Measurements from ENCODE around the gene LRRC75B. TPM values are rescaled to one million over a fixed set of nuclear protein-coding genes. Genes with fewer than 3 reads are reported as not detected.

LRRC75B gene
- total and polyA plus RNA-seq, 2 of the 13 experiments (the other 11 are each of a cell fraction or from before 2014, with no cell fraction given), result 11.8 to 34.8 TPM

DNA sequence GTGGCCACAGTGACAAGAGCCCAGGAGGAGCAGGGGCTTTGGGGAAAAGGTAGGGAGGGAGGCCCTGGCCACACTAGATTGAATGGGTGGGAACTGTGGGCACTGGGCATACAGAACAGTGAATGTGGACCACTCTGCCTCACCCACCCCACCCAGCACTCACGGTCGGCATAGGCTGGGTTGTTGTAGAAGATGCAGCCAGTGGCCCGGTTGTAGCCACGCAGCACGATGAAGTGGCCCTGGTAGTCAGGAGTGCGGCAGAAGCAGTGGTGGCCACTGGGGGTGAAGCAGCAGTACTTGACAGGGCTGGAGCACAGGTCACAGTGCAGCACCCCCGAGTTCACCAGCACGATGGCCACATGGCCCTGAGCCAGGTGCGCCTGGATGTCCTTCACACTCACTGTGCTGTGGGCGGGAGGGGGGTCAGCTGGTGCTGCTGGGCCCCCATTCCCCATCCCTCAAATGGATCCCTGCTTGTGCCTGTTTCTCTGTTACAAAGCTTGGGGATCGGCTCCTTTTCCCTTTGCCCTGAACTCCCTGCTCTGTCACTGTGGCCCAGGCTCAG lies 49.1 kb downstream of the LRRC75B start:
- ATAC-seq, result no peak; the same call in 2 of the 3 replicates
- Histone ChIP-seq H3K4me2 (ENCODE audit: low read depth, low read length) (no peak overlapping the region), H3K4me3 (replicated peaks in 1 of 3; ENCODE audit: insufficient read depth in 1 of 3, low read depth in 2 of 3, low read length in 3 of 3) (no peak overlapping the region), H3K27me3 (ENCODE audit: control insufficient read depth in 1 of 2, insufficient read depth in 2 of 2, low read length in 2 of 2) (no peaks in the 10 kb centered on the region), H3K9ac (ENCODE audit: insufficient read depth, low read depth, low read length) (no peak overlapping the region), H3K27ac (ENCODE audit: extremely low read length, insufficient read depth, low read length) (no peak overlapping the region), H3K79me2 (ENCODE audit: insufficient read depth, low read length) (peaks cover 16% of the 10 kb centered on the region), H3K9me3 (ENCODE audit: low read length) (no peaks in the 10 kb centered on the region), H3K36me3 (replicated peaks in 1 of 2; ENCODE audit: control insufficient read depth in 1 of 2, insufficient read depth in 2 of 2, low read length in 2 of 2) (peaks cover 54 to 82% of the 10 kb centered on the region in 2 experiments), H4K20me1 (ENCODE audit: insufficient read depth, low read length) (no peaks in the 10 kb centered on the region), H2AFZ (ENCODE audit: low read length) (no peak overlapping the region), H3K4me1 (ENCODE audit: insufficient read depth, low read length) (peaks cover 28% of the 10 kb centered on the region)
- intact Hi-C loops (cut with micrococcal nuclease; ENCODE audit: unreplicated experiment) (no loop called here), in situ Hi-C loops (cut with HindIII; ENCODE audit: extremely low pct_ligation_motif_present, low pct_unique_long_range_greater_than_20kb) (no loop called here)
- no peak for FAIRE-seq
- POLR2A ChIA-PET, result interaction anchor here (2.0 kb wide), 1 partner anchor 10 kb away, joined by 14 read pairs; the partner anchor contains the start of gene GUCD1
- no TSS peak for BruUV-seq (replicated peaks)
- TF ChIP-seq ZSCAN20 (CRISPR knock-in tag; IDR thresholded peaks at IDR 0.05; ENCODE audit: borderline replicate concordance), result no peak
- TF ChIP-seq AHR (CRISPR knock-in tag; IDR thresholded peaks at IDR 0.05), result 0 out of 2 replicates have a peak, but pooled peaks have one; percentile 20
- TF ChIP-seq NBN (conservative IDR thresholded peaks at IDR 0.05), result no peak
- TF ChIP-seq, protein P1, sequence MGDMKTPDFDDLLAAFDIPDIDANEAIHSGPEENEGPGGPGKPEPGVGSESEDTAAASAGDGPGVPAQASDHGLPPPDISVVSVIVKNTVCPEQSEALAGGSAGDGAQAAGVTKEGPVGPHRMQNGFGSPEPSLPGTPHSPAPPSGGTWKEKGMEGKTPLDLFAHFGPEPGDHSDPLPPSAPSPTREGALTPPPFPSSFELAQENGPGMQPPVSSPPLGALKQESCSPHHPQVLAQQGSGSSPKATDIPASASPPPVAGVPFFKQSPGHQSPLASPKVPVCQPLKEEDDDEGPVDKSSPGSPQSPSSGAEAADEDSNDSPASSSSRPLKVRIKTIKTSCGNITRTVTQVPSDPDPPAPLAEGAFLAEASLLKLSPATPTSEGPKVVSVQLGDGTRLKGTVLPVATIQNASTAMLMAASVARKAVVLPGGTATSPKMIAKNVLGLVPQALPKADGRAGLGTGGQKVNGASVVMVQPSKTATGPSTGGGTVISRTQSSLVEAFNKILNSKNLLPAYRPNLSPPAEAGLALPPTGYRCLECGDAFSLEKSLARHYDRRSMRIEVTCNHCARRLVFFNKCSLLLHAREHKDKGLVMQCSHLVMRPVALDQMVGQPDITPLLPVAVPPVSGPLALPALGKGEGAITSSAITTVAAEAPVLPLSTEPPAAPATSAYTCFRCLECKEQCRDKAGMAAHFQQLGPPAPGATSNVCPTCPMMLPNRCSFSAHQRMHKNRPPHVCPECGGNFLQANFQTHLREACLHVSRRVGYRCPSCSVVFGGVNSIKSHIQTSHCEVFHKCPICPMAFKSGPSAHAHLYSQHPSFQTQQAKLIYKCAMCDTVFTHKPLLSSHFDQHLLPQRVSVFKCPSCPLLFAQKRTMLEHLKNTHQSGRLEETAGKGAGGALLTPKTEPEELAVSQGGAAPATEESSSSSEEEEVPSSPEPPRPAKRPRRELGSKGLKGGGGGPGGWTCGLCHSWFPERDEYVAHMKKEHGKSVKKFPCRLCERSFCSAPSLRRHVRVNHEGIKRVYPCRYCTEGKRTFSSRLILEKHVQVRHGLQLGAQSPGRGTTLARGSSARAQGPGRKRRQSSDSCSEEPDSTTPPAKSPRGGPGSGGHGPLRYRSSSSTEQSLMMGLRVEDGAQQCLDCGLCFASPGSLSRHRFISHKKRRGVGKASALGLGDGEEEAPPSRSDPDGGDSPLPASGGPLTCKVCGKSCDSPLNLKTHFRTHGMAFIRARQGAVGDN (CRISPR knock-in tag; IDR thresholded peaks at IDR 0.05), result peak; percentile 31; the same call in 1 of the 2 replicates
- peak; percentile 23; the same call in 1 of the 2 replicates for TF ChIP-seq AKAP8 (CRISPR knock-in tag; IDR thresholded peaks at IDR 0.05)
- TF ChIP-seq AGO2 (optimal IDR thresholded peaks at IDR 0.05; ENCODE audit: low read depth, low read length), result peak; percentile 77
- DNase-seq (ENCODE audit: low spot score), result no peak
- CTCF ChIA-PET (ENCODE audit: low intra/inter-chr PET ratio, low total read pairs), result no interaction called here
- WGBS (ENCODE audit: low lambda C conversion rate), result 97% methylated on average over 7 of the region's 11 CpGs

All from HepG2 (cell line).